ENCODE results near the gene LITAF. TPM values are rescaled to one million over a fixed set of nuclear protein-coding genes. Genes with fewer than 3 reads are reported as not detected.
"Not testable (repeated sequence)": the region's sequence is repeated elsewhere in the genome, so short reads cannot be mapped to it uniquely, and the experiment has no call there.

The LITAF gene
- total RNA-seq, 1 donor from 2014 or later = 42.5 TPM

DNA sequence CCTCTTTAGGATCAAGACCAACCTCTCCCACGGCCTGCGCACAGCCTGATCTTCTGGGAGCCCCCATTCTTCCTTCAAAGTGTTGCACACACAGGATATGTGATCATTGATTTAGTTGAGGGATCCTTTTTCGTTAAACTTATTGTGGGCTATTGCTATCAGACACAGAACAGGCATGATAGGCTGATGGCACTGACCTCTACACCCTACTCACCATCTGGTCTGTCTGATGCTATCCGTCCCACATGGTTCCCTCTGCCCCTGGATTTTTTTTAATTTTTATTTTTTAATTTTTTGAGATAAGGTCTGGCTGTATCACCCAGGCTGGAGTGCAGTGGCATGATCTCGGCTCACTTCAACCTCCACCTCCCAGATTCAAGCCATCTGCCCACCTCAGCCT lies 19.2 kb upstream of the LITAF start:
- H3K4me3 Mint-ChIP-seq = no peak overlapping the region
- Histone ChIP-seq H3K9ac (no peak overlapping the region), H3K4me3 (no peak overlapping the region), H3K36me3 (no peaks in the 10 kb centered on the region), H3F3A (ENCODE audit: low read depth) (peaks cover 40% of the 10 kb centered on the region), H3K27me3 (no peaks in the 10 kb centered on the region), H3K79me2 (ENCODE audit: low read depth) (no peaks in the 10 kb centered on the region), H3K4me1 (peaks cover 30% of the 10 kb centered on the region), H3K4me2 (no peak overlapping the region), H2AFZ (replicated peaks) (no peak overlapping the region), H4K20me1 (ENCODE audit: low read depth) (no peaks in the 10 kb centered on the region), H3K9me3 (ENCODE audit: low read depth) (no peaks in the 10 kb centered on the region), H3K27ac (no peak overlapping the region)
- peaks cover 44% of the 10 kb centered on the region for H3K4me1 Mint-ChIP-seq
- TF ChIP-seq EZH2phosphoT487 (IDR thresholded peaks at IDR 0.05) (no peak), EZH2 (IDR thresholded peaks at IDR 0.05) (no peak)
- TF ChIP-seq, protein P1, sequence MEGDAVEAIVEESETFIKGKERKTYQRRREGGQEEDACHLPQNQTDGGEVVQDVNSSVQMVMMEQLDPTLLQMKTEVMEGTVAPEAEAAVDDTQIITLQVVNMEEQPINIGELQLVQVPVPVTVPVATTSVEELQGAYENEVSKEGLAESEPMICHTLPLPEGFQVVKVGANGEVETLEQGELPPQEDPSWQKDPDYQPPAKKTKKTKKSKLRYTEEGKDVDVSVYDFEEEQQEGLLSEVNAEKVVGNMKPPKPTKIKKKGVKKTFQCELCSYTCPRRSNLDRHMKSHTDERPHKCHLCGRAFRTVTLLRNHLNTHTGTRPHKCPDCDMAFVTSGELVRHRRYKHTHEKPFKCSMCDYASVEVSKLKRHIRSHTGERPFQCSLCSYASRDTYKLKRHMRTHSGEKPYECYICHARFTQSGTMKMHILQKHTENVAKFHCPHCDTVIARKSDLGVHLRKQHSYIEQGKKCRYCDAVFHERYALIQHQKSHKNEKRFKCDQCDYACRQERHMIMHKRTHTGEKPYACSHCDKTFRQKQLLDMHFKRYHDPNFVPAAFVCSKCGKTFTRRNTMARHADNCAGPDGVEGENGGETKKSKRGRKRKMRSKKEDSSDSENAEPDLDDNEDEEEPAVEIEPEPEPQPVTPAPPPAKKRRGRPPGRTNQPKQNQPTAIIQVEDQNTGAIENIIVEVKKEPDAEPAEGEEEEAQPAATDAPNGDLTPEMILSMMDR (IDR thresholded peaks at IDR 0.05) = no peak
- no peaks in the 10 kb centered on the region for H3K36me3 Mint-ChIP-seq
- DNase-seq (ENCODE audit: low spot score) = no peak
- H3K27me3 Mint-ChIP-seq (ENCODE audit: insufficient read depth, low read depth) = peaks cover 23% of the 10 kb centered on the region
- no peaks in the 10 kb centered on the region for H3K9me3 Mint-ChIP-seq
- H3K27ac Mint-ChIP-seq = peak overlapping the region; percentile 87

DNA sequence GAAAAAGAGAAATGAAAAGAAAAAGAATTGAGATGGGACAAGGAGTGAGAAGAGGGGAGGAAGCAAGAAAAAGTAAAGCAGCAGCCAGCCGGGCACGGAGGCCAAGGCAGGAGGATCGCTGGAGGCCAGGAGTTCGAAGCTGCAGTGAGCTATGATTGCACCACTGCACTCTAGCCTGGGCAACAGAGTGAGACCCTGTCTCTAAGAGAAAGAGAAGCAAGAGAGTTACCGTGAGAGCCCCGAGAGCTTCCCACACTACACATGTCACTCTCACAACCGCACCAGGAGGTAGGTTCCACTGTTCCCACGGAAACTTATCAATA lies 18.8 kb upstream of the LITAF start:
- Mint-ChIP-seq H3K4me3 (no peak overlapping the region), H3K27ac (peak overlapping the region; percentile 87), H3K4me1 (peaks cover 43% of the 10 kb centered on the region), H3K36me3 (no peaks in the 10 kb centered on the region), H3K9me3 (no peaks in the 10 kb centered on the region), H3K27me3 (ENCODE audit: insufficient read depth, low read depth) (peaks cover 19% of the 10 kb centered on the region)
- H4K20me1 ChIP-seq (ENCODE audit: low read depth) = no peaks in the 10 kb centered on the region
- H3K9ac ChIP-seq = no peak overlapping the region
- H3K4me1 ChIP-seq = peaks cover 30% of the 10 kb centered on the region
- no peak overlapping the region for H3K4me2 ChIP-seq
- H3K9me3 ChIP-seq (ENCODE audit: low read depth) = no peaks in the 10 kb centered on the region
- DNase-seq (ENCODE audit: low spot score) = no peak
- H3K36me3 ChIP-seq = no peaks in the 10 kb centered on the region
- TF ChIP-seq, protein P1 (IDR thresholded peaks at IDR 0.05) = no peak
- no peak for TF ChIP-seq EZH2phosphoT487 (IDR thresholded peaks at IDR 0.05)
- no peak for TF ChIP-seq EZH2 (IDR thresholded peaks at IDR 0.05)
- H3F3A ChIP-seq (ENCODE audit: low read depth) = peaks cover 42% of the 10 kb centered on the region
- H3K79me2 ChIP-seq (ENCODE audit: low read depth) = no peaks in the 10 kb centered on the region
- peak overlapping the region; percentile 63 for H2AFZ ChIP-seq (replicated peaks)
- H3K27ac ChIP-seq = no peak overlapping the region
- H3K27me3 ChIP-seq = no peaks in the 10 kb centered on the region
- H3K4me3 ChIP-seq = no peak overlapping the region

DNA sequence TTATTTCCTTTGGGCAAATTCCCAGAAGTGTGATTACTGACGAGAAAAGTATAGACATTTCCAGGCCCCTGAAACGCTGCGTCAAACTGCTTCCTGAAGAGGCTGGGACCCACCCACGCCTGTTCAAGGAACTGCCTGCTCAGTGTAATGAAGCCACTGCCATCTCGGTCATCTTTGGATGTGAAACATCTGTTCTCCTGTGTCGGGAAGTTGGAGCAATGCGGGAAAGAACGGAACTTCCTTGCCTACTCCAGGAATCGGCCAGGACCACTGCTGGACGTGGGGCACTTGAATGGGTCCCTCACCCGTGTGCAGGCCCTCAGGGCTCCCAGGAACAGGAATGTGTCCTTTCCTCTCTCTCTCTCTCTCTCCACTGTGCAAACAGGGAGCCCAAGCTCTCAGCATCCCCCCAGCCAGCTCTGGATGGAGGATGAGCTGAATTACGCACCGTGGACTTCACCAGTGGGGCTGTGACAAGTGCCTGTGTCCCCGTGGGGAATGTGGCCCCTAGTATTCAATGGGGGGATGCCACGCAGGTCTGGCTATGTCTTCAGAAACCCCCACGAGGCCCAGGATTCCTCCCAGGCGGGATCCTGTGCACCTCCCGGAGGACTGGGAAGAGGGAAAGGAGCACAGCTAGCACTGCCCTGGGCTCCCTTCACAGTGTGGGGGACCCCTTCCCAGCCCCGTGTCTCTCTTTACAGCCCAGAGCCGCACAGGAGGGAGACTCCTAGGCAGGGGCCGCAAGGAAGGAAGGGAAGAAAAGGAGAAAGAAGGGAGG lies 18.3 kb upstream of the LITAF start:
- no peak for TF ChIP-seq EZH2 (IDR thresholded peaks at IDR 0.05)
- TF ChIP-seq, protein P1 (IDR thresholded peaks at IDR 0.05) = no peak
- no peak for TF ChIP-seq EZH2phosphoT487 (IDR thresholded peaks at IDR 0.05)
- Histone ChIP-seq H3F3A (ENCODE audit: low read depth) (peaks cover 40% of the 10 kb centered on the region), H2AFZ (replicated peaks) (peak overlapping the region; percentile 63), H3K36me3 (no peaks in the 10 kb centered on the region), H3K9ac (no peak overlapping the region), H3K9me3 (ENCODE audit: low read depth) (no peaks in the 10 kb centered on the region), H3K27me3 (no peaks in the 10 kb centered on the region), H4K20me1 (ENCODE audit: low read depth) (no peaks in the 10 kb centered on the region), H3K27ac (no peak overlapping the region), H3K4me2 (no peak overlapping the region), H3K4me1 (peaks cover 27% of the 10 kb centered on the region), H3K79me2 (ENCODE audit: low read depth) (no peaks in the 10 kb centered on the region), H3K4me3 (no peak overlapping the region)
- DNase-seq (ENCODE audit: low spot score) = no peak
- Mint-ChIP-seq H3K9me3 (no peaks in the 10 kb centered on the region), H3K4me1 (peaks cover 38% of the 10 kb centered on the region), H3K27ac (peak overlapping the region; percentile 87), H3K4me3 (no peak overlapping the region), H3K27me3 (ENCODE audit: insufficient read depth, low read depth) (peaks cover 15% of the 10 kb centered on the region), H3K36me3 (no peaks in the 10 kb centered on the region)

DNA sequence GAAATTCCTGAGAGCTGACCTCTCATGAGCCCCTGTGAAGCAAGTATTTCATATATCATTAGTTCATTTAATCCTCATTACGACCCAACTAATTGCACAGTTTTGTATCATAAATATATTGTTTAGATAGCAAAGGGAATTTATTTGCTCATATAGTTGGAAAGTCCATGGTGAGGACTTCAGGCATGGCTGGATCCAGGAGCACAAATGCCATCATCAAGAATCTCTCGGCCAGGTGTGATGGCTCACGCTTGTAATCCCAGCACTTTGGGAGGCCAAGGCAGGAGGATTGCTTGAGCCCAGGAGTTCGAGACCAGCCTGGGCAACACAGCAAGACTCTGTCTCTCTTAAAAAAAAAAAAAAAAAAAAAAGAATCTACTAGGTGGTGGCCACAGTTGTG lies 17.6 kb upstream of the LITAF start:
- not testable (repeated sequence) for H2AFZ ChIP-seq (replicated peaks); H3K9me3 ChIP-seq (ENCODE audit: low read depth); H3K4me3 Mint-ChIP-seq; H3K27ac Mint-ChIP-seq; H3K4me3 ChIP-seq; H4K20me1 ChIP-seq (ENCODE audit: low read depth); H3K79me2 ChIP-seq (ENCODE audit: low read depth); DNase-seq (ENCODE audit: low spot score); H3K4me2 ChIP-seq; H3K27ac ChIP-seq; H3K36me3 Mint-ChIP-seq; H3K9me3 Mint-ChIP-seq; H3K36me3 ChIP-seq; H3K9ac ChIP-seq; H3K27me3 ChIP-seq
- Mint-ChIP-seq H3K4me1 (peaks cover 31% of the 10 kb centered on the region), H3K27me3 (ENCODE audit: insufficient read depth, low read depth) (peaks cover 17% of the 10 kb centered on the region)
- Histone ChIP-seq H3F3A (ENCODE audit: low read depth) (peaks cover 36% of the 10 kb centered on the region), H3K4me1 (peaks cover 20% of the 10 kb centered on the region)

Data from neural progenitor cell (in vitro differentiated cells).